ENCODE measurements around the gene ANTXR2. TPM values are rescaled to one million over a fixed set of nuclear protein-coding genes. Genes with fewer than 3 reads are reported as not detected.
A peak's percentile ranks its signal among the peaks of the same experiment; 100 is the strongest.
"Not testable (repeated sequence)": the region's sequence is repeated elsewhere in the genome, so short reads cannot be mapped to it uniquely, and the experiment has no call there.

The ANTXR2 gene
- polyA plus RNA-seq, 4 donors, result 60.7 to 99.7 (median 80.8) TPM

DNA sequence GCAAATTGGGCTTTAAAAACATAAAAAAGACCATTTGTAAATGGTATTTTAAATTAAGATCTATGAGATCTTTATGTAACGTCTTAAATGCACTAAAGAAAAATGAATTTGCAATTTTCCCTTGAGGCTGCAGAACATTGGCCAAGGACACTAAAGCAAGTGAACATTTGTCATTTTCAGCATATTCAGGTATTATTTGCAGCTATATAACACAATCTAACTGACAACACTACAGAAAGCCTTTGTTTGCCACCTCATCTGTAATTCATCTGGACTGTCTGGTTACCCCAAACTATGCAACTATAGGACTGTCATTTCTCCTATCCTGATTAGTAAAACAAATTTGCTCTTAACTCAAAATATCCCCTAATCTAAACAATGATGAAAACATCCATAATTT is 74.8 kb downstream of the ANTXR2 start:
- no peak for DNase-seq (ENCODE audit: low read depth in 4 of 4, low spot score in 3 of 4)

DNA sequence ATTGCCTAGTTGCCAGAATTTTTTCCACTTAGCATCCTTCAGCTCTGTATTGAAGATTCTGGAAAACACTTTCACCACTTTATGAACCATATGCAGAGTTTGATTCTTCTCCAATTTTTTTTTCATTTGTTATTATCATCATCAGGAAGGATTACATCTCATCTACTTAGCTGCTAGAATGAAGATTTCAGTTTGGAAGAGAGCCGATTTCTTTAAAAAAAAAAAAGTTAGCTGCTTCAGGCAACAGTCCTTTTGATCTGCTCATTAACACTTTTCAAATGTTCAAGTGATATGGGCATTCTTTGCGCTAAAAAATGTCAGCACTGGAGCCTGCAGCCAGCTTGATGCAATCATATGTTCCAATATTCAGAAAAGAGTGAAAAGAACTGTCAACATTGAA is 76.2 kb downstream of the ANTXR2 start:
- DNase-seq (ENCODE audit: low read depth in 4 of 4, low spot score in 3 of 4), result no peak

DNA sequence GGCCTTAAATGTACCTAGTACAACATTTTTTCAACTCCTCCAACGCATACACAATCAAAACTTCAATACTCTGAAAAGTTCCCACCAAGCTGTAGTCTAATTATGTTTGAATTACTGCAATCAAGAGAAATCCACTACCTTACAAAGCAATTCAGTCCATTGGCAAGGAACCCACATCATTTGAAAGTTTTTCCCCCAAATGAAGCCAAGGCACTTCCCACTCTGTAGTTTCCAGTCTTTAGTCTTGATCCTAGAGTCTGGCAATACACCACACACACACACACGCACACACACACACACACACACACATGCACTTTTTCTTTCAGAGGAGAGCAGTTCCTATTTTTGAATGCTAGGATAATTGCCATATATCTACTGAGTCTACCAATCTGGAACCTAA is 79.6 kb downstream of the ANTXR2 start:
- no peak for DNase-seq (ENCODE audit: low read depth in 4 of 4, low spot score in 3 of 4)

DNA sequence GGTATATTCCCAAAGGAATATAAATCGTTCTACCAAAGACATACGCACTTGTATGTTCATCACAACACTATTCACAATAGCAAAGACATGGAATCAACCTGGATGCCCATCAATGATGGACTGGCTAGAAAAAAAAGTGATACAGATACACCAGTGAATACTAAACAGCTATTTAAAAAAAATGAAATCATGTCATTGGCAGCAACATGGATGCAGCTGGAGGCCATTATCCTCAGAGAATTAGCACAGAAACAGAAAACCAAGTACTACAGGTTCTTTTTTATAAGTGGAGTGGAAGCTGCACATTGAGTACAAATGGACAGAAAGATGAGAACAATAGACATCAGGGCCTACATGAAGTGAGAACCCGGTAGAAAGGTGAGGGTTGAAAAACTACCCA is 81.4 kb downstream of the ANTXR2 start:
- DNase-seq (ENCODE audit: low read depth in 4 of 4, low spot score in 3 of 4), result no peak

DNA sequence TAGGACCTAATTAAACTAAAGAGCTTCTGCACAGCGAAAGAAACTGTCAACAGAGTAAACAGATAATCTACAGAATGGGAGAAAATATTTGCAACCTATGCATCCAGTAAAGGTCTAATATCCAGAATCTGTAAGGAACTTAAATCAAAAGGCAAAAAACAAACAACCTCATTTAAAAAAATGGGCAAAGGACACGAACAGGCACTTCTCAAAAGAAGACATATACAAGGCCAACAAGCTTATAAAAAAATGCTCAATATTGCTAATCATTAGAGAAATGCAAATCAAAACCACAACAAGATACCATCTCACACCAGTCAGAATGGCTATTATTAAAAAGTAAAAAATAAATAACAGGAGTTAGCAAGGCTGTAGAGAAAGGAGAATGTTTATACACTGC is 81.9 kb downstream of the ANTXR2 start:
- DNase-seq (ENCODE audit: low read depth in 4 of 4, low spot score in 3 of 4), result not testable (repeated sequence)

DNA sequence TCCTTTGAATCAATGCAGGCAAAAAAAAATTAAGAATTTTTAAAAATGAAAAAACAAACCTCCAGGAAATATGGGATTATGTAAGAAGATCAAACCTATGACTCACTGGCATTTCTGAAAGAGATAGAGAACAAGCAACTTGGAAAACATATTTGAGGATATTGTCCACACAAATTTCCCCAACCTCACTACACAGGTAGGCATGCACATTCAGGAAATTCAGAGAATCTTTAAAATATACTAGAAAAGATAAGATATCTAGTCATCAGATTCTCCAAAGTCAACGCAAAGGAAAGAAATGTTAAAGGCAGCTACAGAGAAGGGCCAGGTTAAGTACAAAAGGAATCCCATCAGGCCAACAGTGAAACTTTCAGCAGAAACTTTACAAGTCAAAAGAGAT is 85.6 kb downstream of the ANTXR2 start:
- no peak for DNase-seq (ENCODE audit: low read depth in 4 of 4, low spot score in 3 of 4)

DNA sequence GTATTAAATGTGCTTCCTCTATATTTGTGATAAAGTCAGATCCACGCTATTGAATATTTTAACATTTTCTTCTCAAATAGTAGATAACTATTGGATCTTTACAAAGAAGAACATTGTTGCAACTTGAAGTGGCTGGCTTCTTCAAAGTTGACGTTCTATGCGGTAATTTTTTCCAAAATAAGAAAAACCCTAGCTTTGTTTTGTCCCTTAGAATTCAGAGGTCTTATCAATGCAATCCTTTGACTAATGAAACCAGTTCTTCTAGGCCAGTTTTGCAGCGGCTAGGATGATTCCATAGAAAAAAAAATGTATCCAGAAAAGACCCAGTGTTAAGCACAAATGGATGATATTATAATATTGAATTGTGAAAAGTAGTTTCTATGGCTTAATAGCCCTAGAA is 89.6 kb downstream of the ANTXR2 start:
- no peak for DNase-seq (ENCODE audit: low read depth in 4 of 4, low spot score in 3 of 4)

DNA sequence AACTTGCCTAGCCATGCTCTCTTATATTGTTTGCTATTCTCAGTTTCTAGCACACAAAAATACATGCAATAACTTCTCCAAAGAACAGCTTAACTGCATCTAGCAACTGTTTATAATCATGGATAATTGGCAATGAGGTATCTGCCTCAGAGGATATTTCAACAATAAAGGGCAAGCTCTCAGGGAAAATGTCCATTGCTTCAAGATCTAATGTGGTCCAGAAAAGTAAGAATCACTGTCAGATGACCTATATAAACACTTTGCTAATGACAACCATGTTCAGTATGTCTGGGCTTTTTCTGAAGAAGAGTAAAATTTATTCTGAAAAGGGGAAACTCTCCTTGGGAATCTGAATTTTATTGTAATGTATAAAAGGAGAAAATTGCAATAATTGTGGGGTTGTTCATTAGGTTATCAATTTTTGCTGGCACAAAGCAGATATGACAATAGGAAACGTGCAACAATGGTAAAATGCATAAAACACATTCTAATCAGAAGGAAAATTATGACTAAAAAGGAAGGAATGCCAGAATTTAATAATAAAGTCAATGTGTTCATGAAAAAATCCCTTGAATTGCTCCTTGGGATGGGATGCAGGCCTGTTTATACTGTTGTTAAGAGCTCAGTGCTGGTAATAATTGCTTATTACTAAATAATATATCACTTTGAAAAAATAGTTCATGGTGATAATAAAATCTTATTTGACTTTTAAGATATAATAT is 90.3 kb downstream of the ANTXR2 start:
- DNase-seq (ENCODE audit: low read depth in 4 of 4, low spot score in 3 of 4), result no peak

DNA sequence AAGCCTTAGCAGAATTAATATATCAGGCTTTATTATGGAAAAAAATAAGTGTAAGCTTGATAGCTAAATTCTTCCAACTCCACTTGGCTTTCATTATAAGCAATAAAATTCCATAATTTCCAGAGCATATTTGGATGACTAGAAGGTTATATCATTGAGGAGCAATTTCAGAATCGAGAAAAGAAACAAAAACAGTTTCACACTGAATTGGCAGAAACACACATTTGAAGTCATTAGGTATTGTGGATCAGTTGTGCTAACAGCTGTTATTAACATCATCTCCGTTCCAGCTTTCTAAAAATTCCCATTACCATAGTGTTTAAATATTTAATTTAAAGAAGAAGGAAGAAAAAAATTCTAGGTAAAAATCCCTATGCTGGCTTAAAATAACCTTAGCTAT is 92.6 kb downstream of the ANTXR2 start:
- no peak for DNase-seq (ENCODE audit: low read depth in 4 of 4, low spot score in 3 of 4)

DNA sequence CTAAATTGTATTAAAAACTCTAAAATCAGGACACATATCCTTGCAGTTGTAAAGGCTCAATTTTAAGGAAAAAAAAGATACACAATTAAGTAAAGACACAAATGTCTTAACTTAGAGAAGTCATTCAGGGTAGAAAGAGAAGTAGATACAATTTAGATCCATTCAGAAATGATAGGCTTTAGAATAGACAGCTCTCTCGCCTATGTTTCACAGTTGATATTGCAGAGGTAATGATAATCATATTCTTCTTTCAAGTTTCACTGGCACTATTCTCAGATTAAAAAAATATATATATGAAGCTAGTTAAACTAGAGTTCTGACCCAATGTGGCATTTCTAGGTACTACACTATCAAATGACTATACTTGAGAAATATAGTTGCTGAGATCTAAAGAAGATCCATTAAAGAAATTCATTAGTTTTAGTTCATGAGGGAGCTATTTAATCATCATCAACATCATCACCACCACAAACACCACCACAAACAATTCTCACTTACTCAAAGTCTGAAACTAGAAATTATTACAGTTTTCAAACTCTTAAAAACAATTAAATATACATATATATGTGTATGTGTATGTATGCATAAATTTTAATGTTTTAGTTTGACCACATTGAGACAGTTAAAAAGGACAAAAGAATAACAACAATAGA is 93.1 kb downstream of the ANTXR2 start:
- DNase-seq (ENCODE audit: low read depth in 4 of 4, low spot score in 3 of 4), result no peak

DNA sequence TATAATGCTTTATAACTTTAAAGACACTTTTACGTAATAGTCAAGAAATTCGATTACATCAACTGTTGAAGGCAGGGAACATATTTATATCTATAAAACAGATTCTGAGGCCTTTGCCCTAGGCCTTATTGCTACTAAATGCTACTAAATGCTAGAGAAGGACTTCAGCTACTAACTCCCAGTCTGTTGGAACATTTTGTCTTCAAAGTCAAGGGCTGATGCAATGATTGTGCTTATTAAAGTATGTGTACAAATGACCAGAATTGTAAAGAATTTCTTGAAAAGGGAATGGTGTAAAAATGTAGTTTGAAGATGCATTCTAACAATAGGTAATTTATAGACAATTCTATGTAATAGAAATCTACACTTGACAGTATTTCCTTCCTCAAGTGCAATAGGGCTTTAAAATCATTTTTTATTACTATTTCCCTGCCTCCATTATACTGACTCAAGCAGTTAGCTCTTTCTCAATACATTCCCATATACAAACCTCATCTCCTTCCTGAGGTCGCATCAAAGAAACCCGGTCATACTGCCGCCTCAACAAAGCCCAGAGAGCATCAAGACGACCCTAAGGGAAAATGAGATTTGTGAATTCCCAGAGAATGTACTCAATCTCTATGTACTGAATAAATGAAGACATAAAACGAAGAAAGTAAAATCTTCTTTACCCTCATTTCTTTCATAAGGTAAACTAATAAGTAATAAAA is 95.7 kb downstream of the ANTXR2 start:
- no peak for DNase-seq (ENCODE audit: low read depth in 4 of 4, low spot score in 3 of 4)

DNA sequence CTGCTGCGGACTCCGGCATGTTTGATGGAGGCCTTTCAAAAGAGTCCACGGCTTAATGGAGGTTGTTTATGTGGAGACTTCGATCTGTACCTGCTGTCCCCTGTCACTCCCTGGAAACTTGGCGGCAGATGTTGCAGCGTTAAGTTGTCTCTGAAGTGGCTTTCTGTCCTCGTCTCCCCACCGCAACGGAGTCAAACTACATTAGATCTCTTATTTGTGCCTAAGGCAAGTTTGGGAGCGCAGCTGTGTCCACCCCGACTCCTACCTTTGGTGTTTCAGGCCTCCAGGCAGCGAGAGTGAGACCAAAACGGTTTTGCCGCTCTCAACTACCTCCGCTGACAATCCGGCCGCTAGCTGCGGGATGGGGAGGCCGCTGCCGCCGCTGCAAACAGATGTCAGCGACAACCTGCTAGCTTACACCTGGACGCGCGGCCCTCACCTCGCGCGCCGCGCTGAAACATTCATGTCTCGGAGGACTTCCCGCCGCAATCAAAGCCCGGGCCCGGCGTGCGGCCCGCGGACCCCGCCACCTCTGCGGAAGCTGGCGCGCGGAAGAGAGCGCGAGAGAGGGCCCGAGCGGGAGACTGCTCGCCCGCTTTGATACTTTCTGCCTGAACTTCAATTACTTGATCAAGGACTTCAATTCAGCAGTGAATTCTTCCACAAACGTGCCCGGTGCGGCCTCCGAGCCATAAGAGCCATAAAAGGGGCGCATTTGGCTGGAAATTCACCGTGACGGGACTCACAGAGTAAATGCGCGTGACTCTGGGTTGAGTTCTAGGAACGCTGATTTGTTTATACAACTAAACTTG is 108.4 kb downstream of the ANTXR2 start:
- peak; percentile 14 to 38 (median 32) for DNase-seq (ENCODE audit: low read depth in 4 of 4, low spot score in 3 of 4)

DNA sequence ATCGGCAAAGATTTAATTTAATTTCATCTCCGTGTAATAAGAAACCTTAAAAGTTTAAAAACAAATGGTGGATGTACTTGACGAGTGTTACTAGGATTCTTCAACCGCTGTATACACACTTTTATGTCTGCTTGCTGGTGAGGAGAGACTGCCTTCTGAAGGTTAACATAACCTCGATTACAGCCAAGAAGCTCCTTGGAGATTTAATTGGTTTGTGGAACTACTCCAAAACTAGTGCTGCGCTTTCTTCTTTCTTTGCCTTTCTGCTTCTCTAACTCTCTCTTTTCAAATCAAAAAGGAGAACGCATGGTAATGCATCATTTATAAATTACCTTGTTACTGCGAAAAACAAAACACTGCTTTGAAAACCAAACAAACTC is 109.0 kb downstream of the ANTXR2 start:
- DNase-seq (ENCODE audit: low read depth in 4 of 4, low spot score in 3 of 4), result peak in 1 of 4 donors; percentile 2

DNA sequence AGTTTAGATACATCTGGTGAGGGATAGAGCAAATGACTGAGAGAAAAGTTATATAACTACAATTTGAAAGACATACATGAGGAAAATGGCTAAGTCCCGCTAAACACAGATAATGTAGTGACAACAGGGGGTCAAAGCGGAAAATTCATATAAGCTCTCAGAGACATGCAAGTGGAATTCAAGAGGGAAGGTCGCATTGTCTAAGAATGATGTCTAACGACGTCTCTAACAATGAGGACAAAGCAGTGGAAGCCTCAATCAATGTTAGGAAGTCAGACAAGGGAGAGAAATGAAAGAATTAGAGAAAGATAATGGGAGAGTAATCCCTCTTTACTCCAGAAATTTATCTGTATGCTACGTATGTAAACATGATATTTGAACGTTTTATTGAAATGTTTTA is 113.4 kb downstream of the ANTXR2 start:
- no peak for DNase-seq (ENCODE audit: low read depth in 4 of 4, low spot score in 3 of 4)

DNA sequence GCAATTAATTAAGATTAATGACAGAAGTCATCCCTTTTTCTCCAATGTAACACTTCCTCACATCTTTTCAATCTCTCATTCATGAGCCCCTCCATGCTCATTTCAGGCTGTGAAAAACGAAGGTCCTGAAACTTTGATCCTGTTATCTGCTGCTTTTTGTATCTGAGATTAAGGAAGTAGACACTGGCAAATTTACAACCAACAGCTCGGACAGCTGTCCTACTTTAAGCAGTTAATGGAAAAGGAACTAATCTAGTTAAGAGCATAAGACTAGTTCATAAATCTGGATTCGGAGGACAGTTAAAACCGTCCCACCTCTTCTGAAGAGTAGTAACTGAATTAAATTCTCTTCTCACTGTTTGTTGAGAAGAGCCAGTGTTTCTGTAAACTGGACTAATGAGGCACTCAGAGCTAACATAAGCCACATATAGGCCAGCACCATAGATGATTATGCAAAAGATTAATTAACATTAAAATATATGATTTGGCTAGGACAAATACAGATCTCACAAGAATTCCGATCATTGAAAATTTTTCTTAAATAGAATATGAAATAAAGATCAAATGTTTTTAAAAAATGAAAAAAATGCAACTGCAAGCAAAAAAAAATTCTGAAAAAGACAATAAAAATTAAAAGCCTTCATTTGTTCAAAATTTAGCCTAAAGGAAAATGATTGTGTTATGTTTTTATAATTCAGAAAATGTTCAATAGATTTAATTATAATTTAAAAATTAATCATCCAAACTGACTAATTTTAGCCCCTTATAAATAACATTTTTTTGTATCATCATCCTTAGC is 114.4 kb downstream of the ANTXR2 start:
- no peak for DNase-seq (ENCODE audit: low read depth in 4 of 4, low spot score in 3 of 4)

DNA sequence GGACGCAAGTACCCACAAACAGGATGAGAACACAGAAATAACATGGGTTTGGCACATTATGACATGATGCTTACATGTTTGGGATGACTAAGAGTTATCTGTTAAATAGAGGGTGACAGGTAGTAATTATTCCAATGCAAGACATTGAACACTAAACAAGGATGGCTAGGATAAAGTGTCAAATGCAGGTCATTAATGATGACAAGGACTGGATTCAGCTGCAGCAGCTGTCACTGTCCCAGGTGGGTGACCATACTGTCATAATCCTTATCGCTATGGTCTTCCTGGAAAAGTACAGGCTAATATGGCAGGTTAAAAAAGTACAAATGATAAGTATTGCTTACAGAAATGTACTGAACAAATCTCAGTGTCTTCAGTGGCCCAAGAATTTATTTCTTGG is 123.9 kb downstream of the ANTXR2 start:
- DNase-seq (ENCODE audit: low read depth in 4 of 4, low spot score in 3 of 4), result no peak

DNA sequence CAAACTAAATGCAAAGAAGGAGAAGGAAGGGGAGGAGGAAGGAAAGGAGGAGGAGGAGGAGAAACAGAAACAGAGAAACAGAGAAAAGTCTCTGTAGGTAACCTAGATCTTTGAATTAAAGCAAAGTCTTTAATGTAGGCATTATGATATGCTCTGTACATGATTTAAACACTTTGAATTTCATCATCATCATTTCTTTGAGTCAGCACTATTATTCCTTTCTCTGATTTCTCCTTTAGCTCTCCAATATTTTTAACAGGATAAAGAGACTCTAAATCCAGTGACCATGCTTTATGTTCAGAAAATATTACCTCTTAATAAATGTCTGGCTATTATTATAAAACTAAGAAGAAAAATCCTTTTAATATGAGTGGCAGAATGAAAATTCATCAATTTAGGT is 124.3 kb downstream of the ANTXR2 start:
- DNase-seq (ENCODE audit: low read depth in 4 of 4, low spot score in 3 of 4), result no peak

DNA sequence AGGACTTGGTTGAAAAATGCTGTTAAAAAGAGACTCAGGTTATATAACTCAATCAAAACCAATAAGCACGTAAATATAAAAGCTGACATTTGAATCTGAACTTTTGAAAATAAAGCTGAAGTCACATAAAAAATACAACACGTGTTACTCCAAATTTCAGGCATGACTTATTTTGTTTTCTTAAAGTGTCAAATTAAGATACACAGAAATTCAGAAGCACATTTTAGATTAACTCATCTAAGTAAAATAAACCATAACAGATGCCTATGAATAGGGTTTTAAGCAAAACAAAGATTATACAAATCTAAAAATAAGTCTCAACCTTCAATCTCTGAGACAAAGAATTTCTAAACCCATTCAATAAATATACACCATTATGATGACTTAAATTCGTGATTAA is 124.8 kb downstream of the ANTXR2 start:
- no peak for DNase-seq (ENCODE audit: low read depth in 4 of 4, low spot score in 3 of 4)

DNA sequence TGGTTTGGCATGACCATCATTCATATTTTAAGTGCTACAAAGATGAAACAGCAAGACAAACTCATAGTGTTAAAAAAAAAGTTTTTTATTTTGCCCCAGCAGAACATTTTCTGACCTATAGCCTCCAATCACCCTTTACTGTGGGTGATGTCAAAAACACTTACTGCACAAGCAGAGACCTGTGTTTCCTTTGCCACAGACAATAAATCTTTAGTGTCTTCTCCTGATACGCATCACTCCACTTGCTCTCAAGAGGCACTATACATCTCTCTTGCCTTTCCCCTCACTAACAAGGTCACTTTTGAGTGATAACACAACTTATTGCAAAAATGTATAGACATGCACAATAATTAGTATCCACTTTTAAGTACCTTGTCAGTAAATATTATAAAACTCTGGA is 125.6 kb downstream of the ANTXR2 start:
- DNase-seq (ENCODE audit: low read depth in 4 of 4, low spot score in 3 of 4), result no peak

DNA sequence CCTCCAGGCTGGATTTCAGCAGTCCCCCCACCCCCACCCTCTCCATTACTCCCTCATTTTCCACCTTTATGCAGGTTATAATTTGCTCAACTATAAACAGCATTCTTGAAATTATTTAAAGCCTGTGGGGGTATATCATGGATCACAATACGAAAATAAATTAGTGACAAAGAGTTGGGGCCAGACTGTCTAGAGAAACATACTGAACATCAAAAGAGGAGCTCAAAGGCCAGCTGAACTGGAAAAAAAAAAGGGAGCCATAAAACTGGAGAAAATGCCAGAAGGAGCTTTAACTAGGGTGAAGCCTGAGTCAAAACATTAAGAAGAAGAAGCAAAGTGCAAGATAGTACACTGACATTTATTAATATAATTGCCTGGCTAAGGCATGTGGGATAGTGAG is 137.8 kb downstream of the ANTXR2 start:
- DNase-seq (ENCODE audit: low read depth in 4 of 4, low spot score in 3 of 4), result peak in 1 of 4 donors; percentile 22

Measured in right renal pelvis (tissue), 4 donors.